B cell (primary cell): Measurements from ENCODE around the gene PDZD2.

Source experiments
- CTCF ChIP-seq: fragments of 200-600 bp; IDR thresholded peaks from one replicate; pipeline ENCODE4 v1.8.0; 2022; ENCODE audit warnings: antibody characterized with exemption, mild to moderate bottlenecking
- EZH2 ChIP-seq: IDR thresholded peaks from 2 replicates; pipeline ENCODE4 v1.6.1; 2012; ENCODE audit warnings: borderline replicate concordance, low read depth, mild to moderate bottlenecking, moderate library complexity, low read length; ENCODE audit not compliant: insufficient read depth, poor library complexity, severe bottlenecking

- no peak for TF ChIP-seq CTCF
- no peak for TF ChIP-seq EZH2
Observed at GRCh38 chr5:31781772-31782171, 142.8 kb downstream of the PDZD2 start.
